Mesenchymal stem cell (in vitro differentiated cells and primary cell): ENCODE measurements around the gene CTAGE8.
"Not testable (repeated sequence)": the region's sequence is repeated elsewhere in the genome, so short reads cannot be mapped to it uniquely, and the experiment has no call there.

Source experiments
- DNase-seq: peaks from one replicate; pipeline ENCODE4 v3.0.0-alpha.2; 2013
- H2AFZ ChIP-seq: one replicate; pipeline ENCODE4 v1.6.1; 2013; ENCODE audit warnings: low read depth, mild to moderate bottlenecking, control low read depth, inconsistent platforms, low read length, moderate library complexity
- H2AK5ac ChIP-seq: 2 replicates; pipeline ENCODE4 v1.6.1; 2013; ENCODE audit warnings: low read length, moderate library complexity, mild to moderate bottlenecking, inconsistent platforms; ENCODE audit not compliant: severe bottlenecking
- H2BK120ac ChIP-seq: one replicate; pipeline ENCODE4 v1.6.1; 2013; ENCODE audit warnings: low read depth, mild to moderate bottlenecking, inconsistent platforms, low read length, moderate library complexity
- H2BK12ac ChIP-seq, 2 experiments: one replicate each; pipeline ENCODE4 v1.6.1; 2013; ENCODE audit warnings: inconsistent platforms in 2 of 2, low read length in 2 of 2, mild to moderate bottlenecking in 2 of 2, moderate library complexity in 2 of 2, control low read depth in 1 of 2
- H2BK15ac ChIP-seq: one replicate; pipeline ENCODE4 v1.6.1; 2013; ENCODE audit warnings: mild to moderate bottlenecking, low read depth, inconsistent platforms; ENCODE audit not compliant: poor library complexity, severe bottlenecking
- H2BK5ac ChIP-seq: 2 replicates; pipeline ENCODE4 v1.6.1; 2013; ENCODE audit warnings: low read depth, mild to moderate bottlenecking, low read length, control low read depth, inconsistent platforms; ENCODE audit not compliant: poor library complexity, severe bottlenecking
- H3K14ac ChIP-seq, 2 experiments: one replicate each; pipeline ENCODE4 v1.6.1; 2013; ENCODE audit warnings: inconsistent platforms in 2 of 2, low read length in 2 of 2, control low read depth in 1 of 2, mild to moderate bottlenecking in 1 of 2, moderate library complexity in 1 of 2
- H3K18ac ChIP-seq, 2 experiments: one replicate each; pipeline ENCODE4 v1.6.1; 2013; ENCODE audit warnings: inconsistent platforms in 2 of 2, low read length in 2 of 2, control low read depth in 1 of 2, low read depth in 1 of 2, mild to moderate bottlenecking in 1 of 2
- H3K23ac ChIP-seq, 2 experiments: one replicate each; pipeline ENCODE4 v1.6.1; 2013; ENCODE audit warnings: inconsistent platforms in 2 of 2, low read length in 2 of 2, mild to moderate bottlenecking in 2 of 2, moderate library complexity in 2 of 2, control low read depth in 1 of 2
- H3K27ac ChIP-seq: 2 replicates; pipeline ENCODE4 v1.5.1; 2013; ENCODE audit warnings: mild to moderate bottlenecking, moderate library complexity, low read length, control low read depth, inconsistent platforms; ENCODE audit not compliant: poor library complexity, severe bottlenecking
- H3K27me3 ChIP-seq, 2 experiments: 2 replicates each; pipeline versions ENCODE4 v1.6.1 to v1.7.0; 2013; ENCODE audit warnings: low read length in 2 of 2, mild to moderate bottlenecking in 2 of 2, moderate library complexity in 2 of 2, control low read depth in 1 of 2, inconsistent platforms in 1 of 2; ENCODE audit not compliant: control insufficient read depth in 1 of 2, insufficient read depth in 1 of 2
- H3K36me3 ChIP-seq, 2 experiments: 2 replicates each; pipeline versions ENCODE4 v1.6.1 to v1.7.0; 2013; ENCODE audit warnings: low read length in 2 of 2, control low read depth in 1 of 2, inconsistent platforms in 1 of 2, low read depth in 1 of 2, mild to moderate bottlenecking in 1 of 2; ENCODE audit not compliant: insufficient read depth in 2 of 2, control insufficient read depth in 1 of 2
- H3K4ac ChIP-seq, 2 experiments: one replicate each; pipeline ENCODE4 v1.6.1; 2013; ENCODE audit warnings: inconsistent platforms in 2 of 2, low read length in 2 of 2, mild to moderate bottlenecking in 2 of 2, moderate library complexity in 2 of 2, control low read depth in 1 of 2, low read depth in 1 of 2
- H3K4me1 ChIP-seq: 2 replicates; pipeline ENCODE4 v1.6.1; 2013; ENCODE audit warnings: low read depth, low read length, control low read depth; ENCODE audit not compliant: control insufficient read depth, insufficient read depth
- H3K4me2 ChIP-seq: 2 replicates; pipeline ENCODE4 v1.6.1; 2013; ENCODE audit warnings: low read length, mild to moderate bottlenecking, inconsistent platforms; ENCODE audit not compliant: poor library complexity, severe bottlenecking
- H3K4me3 ChIP-seq, 2 experiments: 2 replicates each; pipeline versions ENCODE4 v1.5.1 to v1.7.0; 2013; ENCODE audit warnings: low read length in 2 of 2, mild to moderate bottlenecking in 2 of 2, control low read depth in 1 of 2, low read depth in 1 of 2; ENCODE audit not compliant: insufficient read depth in 1 of 2
- H3K79me1 ChIP-seq: replicated peaks from 2 replicates; pipeline ENCODE4 v1.6.1; 2013; ENCODE audit warnings: mild to moderate bottlenecking, control low read depth, low read length, inconsistent platforms; ENCODE audit not compliant: poor library complexity, severe bottlenecking
- H3K9ac ChIP-seq: 2 replicates; pipeline ENCODE4 v1.7.0; 2013; ENCODE audit warnings: mild to moderate bottlenecking, low read length, moderate library complexity
- H3K9me3 ChIP-seq: 2 replicates; pipeline ENCODE4 v1.7.0; 2013; ENCODE audit warnings: mild to moderate bottlenecking, low read length; ENCODE audit not compliant: control insufficient read depth
- H4K8ac ChIP-seq: one replicate; pipeline ENCODE4 v1.6.1; 2013; ENCODE audit warnings: inconsistent platforms, mild to moderate bottlenecking, low read length, moderate library complexity
- H4K91ac ChIP-seq: one replicate; pipeline ENCODE4 v1.6.1; 2013; ENCODE audit warnings: mild to moderate bottlenecking, low read length, inconsistent platforms
- WGBS: methylation state at CpG from one replicate; pipeline ENCODE4 v1.1.7; 2013; ENCODE audit warnings: mixed read lengths; 5-methylcytosine and 5-hydroxymethylcytosine counted together

Gene CTAGE8

DNA sequence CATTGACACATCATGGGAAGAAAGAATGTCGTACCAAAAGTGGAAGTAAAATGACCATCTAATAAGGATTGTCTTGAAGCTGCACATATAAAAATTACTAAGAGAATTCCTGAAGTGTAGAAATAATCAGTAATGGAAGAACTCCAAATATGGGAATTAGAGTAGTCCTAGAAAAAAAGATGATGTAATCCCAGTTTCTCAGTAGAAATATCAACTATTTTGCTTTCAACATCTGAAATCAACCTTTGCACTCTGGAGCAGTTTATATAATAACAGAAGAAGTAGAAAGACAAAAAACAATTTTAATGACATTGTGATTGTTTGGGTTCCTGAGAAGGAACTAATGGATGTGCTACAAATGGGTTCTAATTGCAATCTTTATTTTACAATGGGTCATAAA, 36.0 kb downstream of the CTAGE8 start:
- not testable (repeated sequence) for H3K14ac ChIP-seq, H3K23ac ChIP-seq, H3K9me3 ChIP-seq, H2BK12ac ChIP-seq, H3K36me3 ChIP-seq, H4K8ac ChIP-seq, H3K4ac ChIP-seq, H3K4me1 ChIP-seq, H3K4me3 ChIP-seq, H3K27me3 ChIP-seq, H3K9ac ChIP-seq, H2AFZ ChIP-seq, H3K79me1 ChIP-seq, H2AK5ac ChIP-seq, H3K4me2 ChIP-seq, H2BK120ac ChIP-seq, H2BK5ac ChIP-seq, H2BK15ac ChIP-seq, H3K27ac ChIP-seq, DNase-seq, H3K18ac ChIP-seq, H4K91ac ChIP-seq
- no CpG with 5 or more reads among the region's 1 CpG for whole genome bisulfite sequencing

DNA sequence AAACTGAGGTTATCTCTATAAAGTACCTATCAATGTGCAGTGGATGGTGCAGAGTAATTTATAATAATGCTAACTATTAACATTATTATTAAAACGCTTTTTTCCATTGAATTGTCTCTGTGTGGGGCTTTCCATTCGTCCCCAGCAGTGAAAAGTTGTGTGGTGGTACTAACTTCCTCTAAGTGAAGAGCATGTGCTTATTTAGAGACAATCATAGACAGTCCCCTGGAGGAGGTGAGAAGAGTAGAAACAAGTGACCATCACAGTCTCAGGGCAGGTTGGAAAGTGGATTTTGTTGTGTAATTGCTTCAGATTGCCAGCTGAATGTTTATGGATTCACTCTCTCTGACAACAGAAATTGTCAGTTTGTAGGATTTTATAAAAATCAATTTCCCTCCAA, 38.1 kb downstream of the CTAGE8 start:
- H2BK12ac ChIP-seq, H3K4ac ChIP-seq, H2AFZ ChIP-seq, H3K9ac ChIP-seq, H3K4me1 ChIP-seq, H3K14ac ChIP-seq, DNase-seq, H2AK5ac ChIP-seq, H3K18ac ChIP-seq, H3K4me2 ChIP-seq, H3K36me3 ChIP-seq, H3K79me1 ChIP-seq, H3K23ac ChIP-seq, H4K91ac ChIP-seq, H3K4me3 ChIP-seq, H3K9me3 ChIP-seq, H4K8ac ChIP-seq, H3K27me3 ChIP-seq, H2BK120ac ChIP-seq, H2BK5ac ChIP-seq, H2BK15ac ChIP-seq, H3K27ac ChIP-seq: not testable (repeated sequence)
- WGBS = no CpG with 5 or more reads among the region's 2 CpGs

GRCh38 chr7:144228810-144229209, 40.3 kb downstream of the CTAGE8 start:
- not testable (repeated sequence) for H3K9ac ChIP-seq, H3K36me3 ChIP-seq, H3K4me3 ChIP-seq, H4K91ac ChIP-seq, H2BK15ac ChIP-seq, DNase-seq, H4K8ac ChIP-seq, H2BK5ac ChIP-seq, H3K27me3 ChIP-seq, H3K4ac ChIP-seq, H2BK12ac ChIP-seq, H3K9me3 ChIP-seq, H3K14ac ChIP-seq, H3K4me2 ChIP-seq, H3K27ac ChIP-seq, H2AFZ ChIP-seq, H2BK120ac ChIP-seq, H3K23ac ChIP-seq, H3K18ac ChIP-seq, H3K79me1 ChIP-seq, H3K4me1 ChIP-seq, H2AK5ac ChIP-seq
- no CpG with 5 or more reads among the region's 3 CpGs for WGBS

GRCh38 chr7:144226866-144227265, 42.2 kb downstream of the CTAGE8 start:
- not testable (repeated sequence) for H3K9me3 ChIP-seq, H3K79me1 ChIP-seq, DNase-seq, H2BK15ac ChIP-seq, H3K14ac ChIP-seq, H2BK120ac ChIP-seq, H2BK12ac ChIP-seq, H2AK5ac ChIP-seq, H2AFZ ChIP-seq, H4K91ac ChIP-seq, H3K9ac ChIP-seq, H3K4ac ChIP-seq, H4K8ac ChIP-seq, H2BK5ac ChIP-seq, H3K4me3 ChIP-seq, H3K4me2 ChIP-seq, H3K23ac ChIP-seq, H3K27ac ChIP-seq, H3K36me3 ChIP-seq, H3K27me3 ChIP-seq, H3K4me1 ChIP-seq, H3K18ac ChIP-seq
- 100% methylated on average over 1 of the region's 4 CpGs for WGBS
